Parathyroid adenoma (tissue), 2 donors: Measurements from ENCODE around the gene MORC1.

Experiments
- H2AFZ ChIP-seq: fragments of 300-600 bp; sonication (generic); one replicate; pipeline ENCODE4 v1.7.0; 2017; ENCODE audit warnings: antibody characterized with exemption, mild to moderate bottlenecking
- H3K27ac ChIP-seq: fragments of 300-600 bp; sonication (generic); one replicate; pipeline ENCODE4 v1.7.0; 2017
- H3K27me3 ChIP-seq: fragments of 300-600 bp; sonication (generic); one replicate; pipeline ENCODE4 v1.7.0; 2017; ENCODE audit warnings: low read length; ENCODE audit not compliant: control insufficient read depth, insufficient read depth
- H3K36me3 ChIP-seq: fragments of 300-600 bp; sonication (generic); one replicate; pipeline ENCODE4 v1.7.0; 2017; ENCODE audit warnings: low read length; ENCODE audit not compliant: control insufficient read depth, insufficient read depth
- H3K4me1 ChIP-seq: fragments of 300-600 bp; sonication (generic); one replicate; pipeline ENCODE4 v1.7.0; 2017; ENCODE audit warnings: control low read depth
- H3K4me2 ChIP-seq: fragments of 300-600 bp; sonication (generic); one replicate; pipeline ENCODE4 v1.7.0; 2017; ENCODE audit warnings: low read length
- H3K4me3 ChIP-seq: fragments of 300-600 bp; sonication (generic); one replicate; pipeline ENCODE4 v1.7.0; 2017; ENCODE audit warnings: low read depth, low read length
- H3K79me2 ChIP-seq: fragments of 300-600 bp; sonication (generic); one replicate; pipeline ENCODE4 v1.7.0; 2017; ENCODE audit warnings: control low read depth
- H3K9ac ChIP-seq: fragments of 300-600 bp; sonication (generic); one replicate; pipeline ENCODE4 v1.7.0; 2017; ENCODE audit warnings: mild to moderate bottlenecking
- H3K9me3 ChIP-seq: fragments of 300-600 bp; sonication (generic); one replicate; pipeline ENCODE4 v1.7.0; 2017; ENCODE audit warnings: low read length; ENCODE audit not compliant: control insufficient read depth
- TF ChIP-seq, protein P1 (sequence below): fragments of 300-600 bp; sonication (generic); IDR thresholded peaks from one replicate; pipeline ENCODE4 v1.7.0; 2017; ENCODE audit warnings: antibody characterized with exemption, mild to moderate bottlenecking
- donor health status: primary hyperparathyroidism.

The MORC1 gene

DNA sequence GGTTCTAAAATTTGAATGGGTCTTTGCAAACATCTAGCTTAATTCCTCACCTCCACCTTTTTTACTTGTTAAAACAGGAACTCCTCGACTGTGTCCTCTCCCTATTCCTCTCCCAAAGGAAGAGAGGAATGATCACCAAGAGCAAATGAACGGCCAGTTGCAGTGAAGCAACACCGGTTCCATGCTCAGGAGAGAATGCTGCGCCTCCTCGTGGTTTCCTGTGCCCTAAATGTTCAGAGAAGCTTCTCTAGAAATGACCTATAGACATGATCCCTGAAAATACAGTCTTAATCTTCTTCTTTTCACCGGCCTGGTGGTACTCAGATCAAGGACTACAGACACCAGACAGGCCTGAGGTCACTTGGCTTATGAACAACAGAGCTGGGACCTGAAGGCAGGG, 99.1 kb downstream of the MORC1 start:
- Histone ChIP-seq H3K4me2 (no peak overlapping the region), H3K79me2 (no peaks in the 10 kb centered on the region), H3K36me3 (no peaks in the 10 kb centered on the region), H3K9me3 (no peaks in the 10 kb centered on the region), H3K4me1 (no peaks in the 10 kb centered on the region), H3K9ac (no peak overlapping the region), H3K27ac (no peak overlapping the region), H2AFZ (no peak overlapping the region), H3K27me3 (no peaks in the 10 kb centered on the region), H3K4me3 (no peak overlapping the region)
- TF ChIP-seq, protein P1, sequence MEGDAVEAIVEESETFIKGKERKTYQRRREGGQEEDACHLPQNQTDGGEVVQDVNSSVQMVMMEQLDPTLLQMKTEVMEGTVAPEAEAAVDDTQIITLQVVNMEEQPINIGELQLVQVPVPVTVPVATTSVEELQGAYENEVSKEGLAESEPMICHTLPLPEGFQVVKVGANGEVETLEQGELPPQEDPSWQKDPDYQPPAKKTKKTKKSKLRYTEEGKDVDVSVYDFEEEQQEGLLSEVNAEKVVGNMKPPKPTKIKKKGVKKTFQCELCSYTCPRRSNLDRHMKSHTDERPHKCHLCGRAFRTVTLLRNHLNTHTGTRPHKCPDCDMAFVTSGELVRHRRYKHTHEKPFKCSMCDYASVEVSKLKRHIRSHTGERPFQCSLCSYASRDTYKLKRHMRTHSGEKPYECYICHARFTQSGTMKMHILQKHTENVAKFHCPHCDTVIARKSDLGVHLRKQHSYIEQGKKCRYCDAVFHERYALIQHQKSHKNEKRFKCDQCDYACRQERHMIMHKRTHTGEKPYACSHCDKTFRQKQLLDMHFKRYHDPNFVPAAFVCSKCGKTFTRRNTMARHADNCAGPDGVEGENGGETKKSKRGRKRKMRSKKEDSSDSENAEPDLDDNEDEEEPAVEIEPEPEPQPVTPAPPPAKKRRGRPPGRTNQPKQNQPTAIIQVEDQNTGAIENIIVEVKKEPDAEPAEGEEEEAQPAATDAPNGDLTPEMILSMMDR: no peak

DNA sequence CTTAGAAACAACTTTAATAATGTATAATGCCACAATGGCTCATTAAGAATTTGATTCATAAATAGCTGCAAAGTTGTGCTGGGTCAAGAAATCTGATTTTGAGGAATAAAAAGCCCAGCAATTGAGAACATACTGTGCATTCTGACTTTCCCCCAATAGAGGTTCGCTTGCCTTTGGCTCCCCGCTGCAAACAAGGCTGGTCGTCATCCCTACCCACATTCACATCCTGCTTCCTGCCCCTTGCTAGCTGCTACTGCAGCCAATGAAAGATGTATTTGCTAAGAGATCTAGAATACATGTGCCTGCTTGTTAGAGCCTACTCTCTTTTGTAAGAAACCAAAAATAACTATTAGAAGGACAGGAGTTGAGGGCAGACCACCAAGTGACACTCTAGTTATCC, 112.5 kb downstream of the MORC1 start:
- Histone ChIP-seq H3K36me3 (no peaks in the 10 kb centered on the region), H3K27me3 (no peaks in the 10 kb centered on the region), H3K9me3 (no peaks in the 10 kb centered on the region), H3K4me3 (no peak overlapping the region), H3K4me2 (no peak overlapping the region), H3K79me2 (no peaks in the 10 kb centered on the region), H3K9ac (no peak overlapping the region), H3K27ac (no peak overlapping the region), H2AFZ (no peak overlapping the region), H3K4me1 (no peaks in the 10 kb centered on the region)
- TF ChIP-seq, protein P1: no peak

DNA sequence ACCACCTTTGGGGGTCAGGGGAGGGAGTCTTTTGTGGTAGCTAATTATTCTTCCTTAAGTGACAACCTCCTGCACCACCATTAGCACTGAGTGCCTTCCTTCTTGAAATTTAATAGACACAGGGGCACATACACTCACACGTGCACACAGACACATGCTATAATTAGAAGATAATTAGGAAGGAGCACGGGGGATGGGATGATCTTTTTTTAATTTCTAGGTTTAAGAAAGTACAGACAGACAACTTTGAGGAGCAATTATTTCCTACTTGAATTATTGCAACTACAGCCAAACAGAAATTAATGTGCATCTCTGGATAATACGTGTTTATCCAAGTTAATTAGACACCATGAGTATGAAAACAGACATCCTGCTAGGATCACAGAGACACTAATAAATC, 119.5 kb downstream of the MORC1 start:
- no peaks in the 10 kb centered on the region for H3K36me3 ChIP-seq
- H3K9me3 ChIP-seq: no peaks in the 10 kb centered on the region
- H2AFZ ChIP-seq: no peak overlapping the region
- TF ChIP-seq, protein P1: no peak
- H3K4me1 ChIP-seq: no peaks in the 10 kb centered on the region
- H3K9ac ChIP-seq: no peak overlapping the region
- H3K4me3 ChIP-seq: no peak overlapping the region
- no peak overlapping the region for H3K27ac ChIP-seq
- H3K79me2 ChIP-seq: no peaks in the 10 kb centered on the region
- no peaks in the 10 kb centered on the region for H3K27me3 ChIP-seq
- H3K4me2 ChIP-seq: no peak overlapping the region

DNA sequence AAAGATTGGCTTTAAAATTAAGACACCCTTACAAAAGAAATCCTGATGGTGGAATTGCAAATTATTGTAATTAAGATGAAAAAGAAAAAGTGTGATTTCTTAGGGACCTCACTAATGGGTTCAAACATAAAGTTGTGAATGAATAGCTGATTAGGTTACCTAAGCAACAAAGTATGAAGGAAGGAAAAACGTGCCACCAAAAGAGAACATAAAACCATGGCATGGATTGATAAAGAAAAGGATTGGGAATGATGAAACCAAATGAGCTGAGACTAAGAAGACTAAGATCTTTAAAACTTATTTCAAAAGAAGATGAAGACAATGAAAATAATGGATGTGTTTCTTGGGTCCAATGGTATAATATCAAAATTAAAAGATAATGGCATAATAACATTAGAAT, 132.1 kb downstream of the MORC1 start:
- Histone ChIP-seq H3K27me3 (no peaks in the 10 kb centered on the region), H3K4me2 (no peak overlapping the region), H2AFZ (no peak overlapping the region), H3K4me1 (no peaks in the 10 kb centered on the region), H3K79me2 (no peaks in the 10 kb centered on the region), H3K4me3 (no peak overlapping the region), H3K27ac (no peak overlapping the region), H3K9me3 (no peaks in the 10 kb centered on the region), H3K36me3 (no peaks in the 10 kb centered on the region), H3K9ac (no peak overlapping the region)
- TF ChIP-seq, protein P1: no peak

DNA sequence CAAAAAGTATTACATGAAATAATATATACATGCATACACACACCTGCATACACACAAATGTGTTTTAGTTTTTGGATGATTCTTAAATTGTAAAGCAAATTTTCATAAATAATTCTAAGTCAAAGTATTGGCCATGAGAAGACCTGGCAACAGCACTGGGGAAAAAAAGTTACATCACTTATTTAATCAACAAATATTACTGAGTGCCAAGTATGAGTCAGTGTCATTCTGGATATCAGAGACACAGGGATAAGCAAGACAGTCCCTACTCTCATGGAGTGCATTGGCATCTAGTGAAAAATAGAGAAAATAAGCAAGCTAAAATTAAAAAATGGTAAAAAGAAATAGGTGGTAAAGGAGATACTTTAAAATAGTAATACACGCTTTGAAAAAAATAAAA, 134.9 kb downstream of the MORC1 start:
- H3K4me3 ChIP-seq: no peak overlapping the region
- no peak overlapping the region for H3K27ac ChIP-seq
- TF ChIP-seq, protein P1: no peak
- no peak overlapping the region for H3K9ac ChIP-seq
- no peaks in the 10 kb centered on the region for H3K4me1 ChIP-seq
- H3K9me3 ChIP-seq: no peaks in the 10 kb centered on the region
- no peaks in the 10 kb centered on the region for H3K27me3 ChIP-seq
- no peaks in the 10 kb centered on the region for H3K36me3 ChIP-seq
- H3K79me2 ChIP-seq: no peaks in the 10 kb centered on the region
- H3K4me2 ChIP-seq: no peak overlapping the region
- H2AFZ ChIP-seq: no peak overlapping the region
